CD14-positive monocyte (primary cell): Measurements from ENCODE around the gene TLNRD1. TPM values are rescaled to one million over a fixed set of nuclear protein-coding genes. Genes with fewer than 3 reads are reported as not detected.

ENCODE experiments used
- DNase-seq, 3 donors: peaks; one replicate each; pipeline ENCODE4 v3.0.0-alpha.2; 2011 to 2022
- H2AFZ ChIP-seq: 2 replicates; pipeline ENCODE4 v1.6.0; 2012; ENCODE audit warnings: mild to moderate bottlenecking, low read depth, low read length, inconsistent platforms; ENCODE audit not compliant: insufficient read depth, poor library complexity, severe bottlenecking
- H3K27ac ChIP-seq, 2 donors: 1 replicate in 1 of 2; 2 replicates in 1 of 2; pipeline ENCODE4 v1.5.1; 2012 to 2013; ENCODE audit warnings: low read length in 2 of 2, control low read depth in 1 of 2, inconsistent platforms in 1 of 2, low read depth in 1 of 2, mild to moderate bottlenecking in 1 of 2
- H3K27me3 ChIP-seq, 2 donors: one replicate each; pipeline versions ENCODE4 v1.6.0 to v1.6.1; 2011 to 2013; ENCODE audit warnings: low read length in 2 of 2; ENCODE audit not compliant: control insufficient read depth in 2 of 2, insufficient read depth in 2 of 2
- H3K36me3 ChIP-seq, 2 donors: replicated peaks in 1 of 2; 1 replicate in 1 of 2; 2 replicates in 1 of 2; pipeline versions ENCODE4 v1.5.1 to v1.6.1; 2012 to 2013; ENCODE audit warnings: low read length in 2 of 2, control low read depth in 1 of 2, inconsistent platforms in 1 of 2, mild to moderate bottlenecking in 1 of 2; ENCODE audit not compliant: insufficient read depth in 2 of 2, control insufficient read depth in 1 of 2
- H3K4me1 ChIP-seq, 2 donors: 1 replicate in 1 of 2; 2 replicates in 1 of 2; pipeline versions ENCODE4 v1.5.1 to v1.6.1; 2012 to 2013; ENCODE audit warnings: low read length in 2 of 2, control low read depth in 1 of 2, inconsistent platforms in 1 of 2, mild to moderate bottlenecking in 1 of 2, moderate library complexity in 1 of 2; ENCODE audit not compliant: insufficient read depth in 2 of 2, control insufficient read depth in 1 of 2
- H3K4me2 ChIP-seq: replicated peaks from 2 replicates; pipeline ENCODE3; 2012; ENCODE audit warnings: low read length, moderate library complexity, mild to moderate bottlenecking; ENCODE audit not compliant: poor library complexity, severe bottlenecking; ENCODE audit errors: extremely low read depth
- H3K4me3 ChIP-seq, 3 experiments: fragments of 200-600 bp in 1 of 3; sonication (generic) in 1 of 3; replicated peaks in 1 of 3; 1 replicate in 2 of 3; 2 replicates in 1 of 3; pipeline ENCODE4 v1.5.1; 2011 to 2013; ENCODE audit warnings: low read length in 3 of 3, mild to moderate bottlenecking in 3 of 3, control low read depth in 2 of 3, low read depth in 2 of 3, inconsistent platforms in 1 of 3, moderate library complexity in 1 of 3
- H3K79me2 ChIP-seq: 2 replicates; pipeline ENCODE4 v1.6.0; 2012; ENCODE audit warnings: mild to moderate bottlenecking, control low read depth, inconsistent platforms, low read length, moderate library complexity; ENCODE audit not compliant: insufficient read depth
- H3K9ac ChIP-seq: 2 replicates; pipeline ENCODE4 v1.6.0; 2017; ENCODE audit warnings: low read length, mild to moderate bottlenecking; ENCODE audit not compliant: insufficient read depth, poor library complexity, severe bottlenecking
- H3K9me3 ChIP-seq, 2 donors: replicated peaks in 1 of 2; 1 replicate in 1 of 2; 2 replicates in 1 of 2; pipeline versions ENCODE4 v1.5.1 to v1.6.1; 2012 to 2013; ENCODE audit warnings: low read length in 2 of 2, control low read depth in 1 of 2; ENCODE audit not compliant: control insufficient read depth in 1 of 2, insufficient read depth in 1 of 2
- H4K20me1 ChIP-seq: 2 replicates; pipeline ENCODE4 v1.6.0; 2012; ENCODE audit warnings: mild to moderate bottlenecking, low read length, control low read depth, moderate library complexity; ENCODE audit not compliant: insufficient read depth
- H3K27ac Mint-ChIP-seq, 7 donors: one replicate each; pipeline ENCODE4 v1.8.0; 2020; ENCODE audit warnings: mild to moderate bottlenecking in 7 of 7, mixed read lengths in 7 of 7, moderate library complexity in 6 of 7, inconsistent platforms in 2 of 7
- H3K27me3 Mint-ChIP-seq, 3 donors: one replicate each; pipeline ENCODE4 v1.8.0; 2021 to 2022; ENCODE audit warnings: low read depth in 3 of 3, mild to moderate bottlenecking in 3 of 3, mixed read lengths in 3 of 3, moderate library complexity in 3 of 3, inconsistent platforms in 1 of 3
- H3K36me3 Mint-ChIP-seq, 2 donors: one replicate each; pipeline ENCODE4 v1.8.0; 2020; ENCODE audit warnings: mixed read lengths in 2 of 2, inconsistent platforms in 1 of 2, mild to moderate bottlenecking in 1 of 2
- H3K4me1 Mint-ChIP-seq: one replicate; pipeline ENCODE4 v1.8.0; 2020; ENCODE audit warnings: mild to moderate bottlenecking, mixed read lengths
- H3K4me3 Mint-ChIP-seq, 2 donors: one replicate each; pipeline ENCODE4 v1.8.0; 2020; ENCODE audit warnings: mild to moderate bottlenecking in 2 of 2, mixed read lengths in 2 of 2, moderate library complexity in 1 of 2
- H3K9me3 Mint-ChIP-seq, 7 donors: one replicate each; pipeline ENCODE4 v1.8.0; 2020 to 2022; ENCODE audit warnings: mixed read lengths in 7 of 7, mild to moderate bottlenecking in 6 of 7, moderate library complexity in 6 of 7, inconsistent platforms in 2 of 7
- CTCF ChIP-seq: fragments of 200-600 bp; IDR thresholded peaks from one replicate; pipeline ENCODE4 v1.8.0; 2022; ENCODE audit warnings: antibody characterized with exemption, mild to moderate bottlenecking
- WGBS: methylation state at CpG from one replicate; pipeline ENCODE4 v1.1.5; 2013; ENCODE audit warnings: missing lambda C conversion rate; ENCODE audit not compliant: insufficient coverage; 5-methylcytosine and 5-hydroxymethylcytosine counted together
- intact Hi-C, 2 donors: fragments of 100-400 bp; cut with micrococcal nuclease; formaldehyde crosslinking; loops; one replicate each; pipeline versions ENCODE4 v1.15.0 to v1.15.1; 2023
- polyA plus RNA-seq, 3 donors: library from polyadenylated mRNA; depleted of rRNA in 1 of 3; unstranded in 2 of 3; stranded (reverse) in 1 of 3; fragments of 300-500 nt in 2 of 3; fragments of >200 nt in 1 of 3; fragmentation: Illumina TruSeq in 2 of 3; gene quantifications; 1 replicate in 2 of 3; 2 replicates in 1 of 3; pipeline ENCODE4 v1.2.3, GENCODE V29; 2012 to 2021

The TLNRD1 gene
- polyA plus RNA-seq, 3 donors: 2.6 to 12.6 (median 3.4) TPM

- no peak overlapping the region for H3K9ac ChIP-seq
- Mint-ChIP-seq H3K27me3 (peaks cover 0 to 5% (median 2%) of the 10 kb centered on the region in 3 donors), H3K4me3 (no peak overlapping the region), H3K9me3 (peaks cover 0 to 5% (median 3%) of the 10 kb centered on the region in 7 donors), H3K4me1 (peaks cover 23% of the 10 kb centered on the region), H3K36me3 (no peaks in the 10 kb centered on the region), H3K27ac (no peak overlapping the region)
- H2AFZ ChIP-seq: no peak overlapping the region
- intact Hi-C loops: loop anchor here in 1 of 2 donors (10.0 kb wide), 1 partner anchor 49 kb away; the partner anchor contains the start of gene MESD
- 60% methylated on average over 1 of the region's 2 CpGs for WGBS
- no peak overlapping the region for H3K27ac ChIP-seq
- no peaks in the 10 kb centered on the region for H3K36me3 ChIP-seq
- no peaks in the 10 kb centered on the region for H3K27me3 ChIP-seq
- DNase-seq: no peak
- no peak for TF ChIP-seq CTCF
- peaks cover 22 to 23% of the 10 kb centered on the region in 2 donors for H3K4me1 ChIP-seq
- no peaks in the 10 kb centered on the region for H4K20me1 ChIP-seq
- no peak overlapping the region for H3K4me2 ChIP-seq
- no peak overlapping the region for H3K4me3 ChIP-seq
- no peaks in the 10 kb centered on the region for H3K79me2 ChIP-seq
- H3K9me3 ChIP-seq: no peaks in the 10 kb centered on the region
These were observed 32.8 kb downstream of the TLNRD1 start for GRCh38 chr15:81033508-81033907.

- intact Hi-C loops: loop anchor here in 1 of 2 donors (10.0 kb wide), 1 partner anchor 53 kb away; the partner anchor contains the start of gene MESD
- no peak for TF ChIP-seq CTCF
- Histone ChIP-seq H3K27me3 (no peaks in the 10 kb centered on the region), H3K9me3 (no peaks in the 10 kb centered on the region), H3K9ac (no peak overlapping the region), H4K20me1 (no peaks in the 10 kb centered on the region), H2AFZ (no peak overlapping the region), H3K4me2 (no peak overlapping the region), H3K36me3 (no peaks in the 10 kb centered on the region), H3K79me2 (no peaks in the 10 kb centered on the region), H3K4me3 (no peak overlapping the region), H3K4me1 (peaks cover 0 to 4% of the 10 kb centered on the region in 2 donors), H3K27ac (no peak overlapping the region)
- H3K4me3 Mint-ChIP-seq: no peak overlapping the region
- no peaks in the 10 kb centered on the region for H3K36me3 Mint-ChIP-seq
- 96% methylated on average over 5 of the region's 14 CpGs for WGBS
- peaks cover 6% of the 10 kb centered on the region for H3K4me1 Mint-ChIP-seq
- peaks cover 2% of the 10 kb centered on the region in 3 donors for H3K27me3 Mint-ChIP-seq
- no peak overlapping the region for H3K27ac Mint-ChIP-seq
- no peak for DNase-seq
- H3K9me3 Mint-ChIP-seq: peaks cover 0 to under 1% (median 0%) of the 10 kb centered on the region in 7 donors
These were observed 37.4 kb downstream of the TLNRD1 start for GRCh38 chr15:81037952-81038743.
